GM23338 (cell line): ENCODE results near the gene FGF10.

ENCODE experiments used
- CTCF ChIP-seq, 2 experiments: fragments of 200-600 bp in 1 of 2; sonication (generic) in 1 of 2; conservative IDR thresholded peaks; 2 replicates each; pipeline versions ENCODE4 v1.5.1 to v1.6.1; 2016 to 2017; ENCODE audit warnings: antibody characterized with exemption in 2 of 2, low read depth in 2 of 2, mild to moderate bottlenecking in 2 of 2, moderate library complexity in 1 of 2
- ETS1 ChIP-seq: IDR thresholded peaks from 2 replicates; pipeline ENCODE4 v1.6.1; 2016; ENCODE audit warnings: antibody characterized with exemption
- EZH2 ChIP-seq: fragments of 200-600 bp; sonication (generic); IDR thresholded peaks from one replicate; pipeline ENCODE4 v1.8.0; 2017; ENCODE audit warnings: antibody characterized with exemption, mild to moderate bottlenecking, low read depth; ENCODE audit not compliant: unreplicated experiment
- POLR2AphosphoS5 ChIP-seq: IDR thresholded peaks from 2 replicates; pipeline ENCODE4 v1.6.1; 2016; ENCODE audit warnings: antibody characterized with exemption, low read depth
- TF ChIP-seq, protein P1 (sequence below): IDR thresholded peaks from one replicate; pipeline ENCODE4 v1.6.1; 2018; ENCODE audit warnings: antibody characterized with exemption; ENCODE audit not compliant: unreplicated experiment

DNA sequence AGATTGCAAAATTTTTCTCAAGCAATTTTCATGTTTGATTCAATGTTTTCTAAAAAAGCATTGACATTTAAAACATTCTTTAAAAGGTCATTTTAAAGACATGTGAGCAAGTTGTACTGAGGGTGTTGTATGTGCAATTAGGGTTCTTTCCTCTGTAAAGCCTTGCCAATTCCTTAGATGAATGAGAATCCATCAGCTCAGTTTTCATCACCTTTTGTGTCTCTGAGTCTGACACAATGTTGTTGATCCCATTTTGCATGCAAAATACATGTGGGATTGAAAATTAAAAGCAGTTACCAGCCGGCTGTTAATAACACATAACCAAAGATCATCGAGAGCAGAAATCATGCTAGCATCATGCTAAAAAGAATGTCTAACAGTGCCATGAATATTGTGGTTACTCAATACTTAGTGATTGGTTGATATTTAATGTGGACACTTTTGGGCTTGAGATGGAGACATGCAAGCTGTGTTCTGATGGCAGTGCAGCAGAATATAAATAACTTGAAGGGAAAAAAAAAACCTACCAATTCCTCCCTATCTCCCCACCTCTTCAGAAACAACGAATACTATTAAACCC is 57.7 kb downstream of the FGF10 start:
- no peak for TF ChIP-seq CTCF (conservative IDR thresholded peaks at IDR 0.05; ENCODE audit: low read depth in 2 of 2)
- no peak for TF ChIP-seq POLR2AphosphoS5
- no peak for TF ChIP-seq EZH2
- TF ChIP-seq, protein P1, sequence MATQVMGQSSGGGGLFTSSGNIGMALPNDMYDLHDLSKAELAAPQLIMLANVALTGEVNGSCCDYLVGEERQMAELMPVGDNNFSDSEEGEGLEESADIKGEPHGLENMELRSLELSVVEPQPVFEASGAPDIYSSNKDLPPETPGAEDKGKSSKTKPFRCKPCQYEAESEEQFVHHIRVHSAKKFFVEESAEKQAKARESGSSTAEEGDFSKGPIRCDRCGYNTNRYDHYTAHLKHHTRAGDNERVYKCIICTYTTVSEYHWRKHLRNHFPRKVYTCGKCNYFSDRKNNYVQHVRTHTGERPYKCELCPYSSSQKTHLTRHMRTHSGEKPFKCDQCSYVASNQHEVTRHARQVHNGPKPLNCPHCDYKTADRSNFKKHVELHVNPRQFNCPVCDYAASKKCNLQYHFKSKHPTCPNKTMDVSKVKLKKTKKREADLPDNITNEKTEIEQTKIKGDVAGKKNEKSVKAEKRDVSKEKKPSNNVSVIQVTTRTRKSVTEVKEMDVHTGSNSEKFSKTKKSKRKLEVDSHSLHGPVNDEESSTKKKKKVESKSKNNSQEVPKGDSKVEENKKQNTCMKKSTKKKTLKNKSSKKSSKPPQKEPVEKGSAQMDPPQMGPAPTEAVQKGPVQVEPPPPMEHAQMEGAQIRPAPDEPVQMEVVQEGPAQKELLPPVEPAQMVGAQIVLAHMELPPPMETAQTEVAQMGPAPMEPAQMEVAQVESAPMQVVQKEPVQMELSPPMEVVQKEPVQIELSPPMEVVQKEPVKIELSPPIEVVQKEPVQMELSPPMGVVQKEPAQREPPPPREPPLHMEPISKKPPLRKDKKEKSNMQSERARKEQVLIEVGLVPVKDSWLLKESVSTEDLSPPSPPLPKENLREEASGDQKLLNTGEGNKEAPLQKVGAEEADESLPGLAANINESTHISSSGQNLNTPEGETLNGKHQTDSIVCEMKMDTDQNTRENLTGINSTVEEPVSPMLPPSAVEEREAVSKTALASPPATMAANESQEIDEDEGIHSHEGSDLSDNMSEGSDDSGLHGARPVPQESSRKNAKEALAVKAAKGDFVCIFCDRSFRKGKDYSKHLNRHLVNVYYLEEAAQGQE = no peak
- TF ChIP-seq ETS1 = no peak
